ENCODE data around the gene LTO1.
"Not testable (repeated sequence)": the region's sequence is repeated elsewhere in the genome, so short reads cannot be mapped to it uniquely, and the experiment has no call there.

LTO1 gene

GRCh38 chr11:69630424-69630823 lies 44.7 kb downstream of the LTO1 start:
- TF ChIP-seq, protein P1, sequence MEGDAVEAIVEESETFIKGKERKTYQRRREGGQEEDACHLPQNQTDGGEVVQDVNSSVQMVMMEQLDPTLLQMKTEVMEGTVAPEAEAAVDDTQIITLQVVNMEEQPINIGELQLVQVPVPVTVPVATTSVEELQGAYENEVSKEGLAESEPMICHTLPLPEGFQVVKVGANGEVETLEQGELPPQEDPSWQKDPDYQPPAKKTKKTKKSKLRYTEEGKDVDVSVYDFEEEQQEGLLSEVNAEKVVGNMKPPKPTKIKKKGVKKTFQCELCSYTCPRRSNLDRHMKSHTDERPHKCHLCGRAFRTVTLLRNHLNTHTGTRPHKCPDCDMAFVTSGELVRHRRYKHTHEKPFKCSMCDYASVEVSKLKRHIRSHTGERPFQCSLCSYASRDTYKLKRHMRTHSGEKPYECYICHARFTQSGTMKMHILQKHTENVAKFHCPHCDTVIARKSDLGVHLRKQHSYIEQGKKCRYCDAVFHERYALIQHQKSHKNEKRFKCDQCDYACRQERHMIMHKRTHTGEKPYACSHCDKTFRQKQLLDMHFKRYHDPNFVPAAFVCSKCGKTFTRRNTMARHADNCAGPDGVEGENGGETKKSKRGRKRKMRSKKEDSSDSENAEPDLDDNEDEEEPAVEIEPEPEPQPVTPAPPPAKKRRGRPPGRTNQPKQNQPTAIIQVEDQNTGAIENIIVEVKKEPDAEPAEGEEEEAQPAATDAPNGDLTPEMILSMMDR (conservative IDR thresholded peaks at IDR 0.05): no peak

DNA sequence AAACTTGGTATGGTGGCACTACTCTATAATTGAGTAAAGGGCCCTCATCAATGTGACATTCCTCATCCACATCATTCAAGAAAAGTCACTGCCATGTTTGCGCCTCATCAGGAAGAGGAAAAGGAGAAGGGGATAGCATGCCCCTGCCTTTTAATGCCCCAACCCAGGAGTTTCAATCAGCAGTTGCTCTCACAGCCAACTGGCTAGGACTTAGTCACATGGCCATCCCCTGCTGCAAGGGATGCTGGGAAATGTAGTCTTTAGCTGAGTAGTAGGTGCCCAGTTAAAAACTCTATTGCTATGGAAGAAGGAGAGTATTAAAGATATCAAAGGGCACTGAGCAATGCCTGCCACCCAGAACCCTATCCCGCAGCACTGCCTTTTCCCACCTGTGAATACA lies 45.1 kb downstream of the LTO1 start:
- no peak overlapping the region for H3K27ac ChIP-seq
- TF ChIP-seq, protein P1 (conservative IDR thresholded peaks at IDR 0.05): no peak

More at GRCh38 chr11:69630424-69630823, 44.7 kb downstream of the LTO1 start:
- no peak overlapping the region for H3K27ac ChIP-seq

- TF ChIP-seq, protein P1 (conservative IDR thresholded peaks at IDR 0.05): no peak
Observed at GRCh38 chr11:69627551-69627950, 47.6 kb downstream of the LTO1 start.

GRCh38 chr11:69625476-69625875 lies 49.7 kb downstream of the LTO1 start:
- H3K27ac ChIP-seq: no peak overlapping the region
- TF ChIP-seq, protein P1 (conservative IDR thresholded peaks at IDR 0.05): no peak

More at GRCh38 chr11:69627551-69627950, 47.6 kb downstream of the LTO1 start:
- H3K27ac ChIP-seq: no peak overlapping the region

GRCh38 chr11:69624293-69624692 lies 50.9 kb downstream of the LTO1 start:
- TF ChIP-seq, protein P1 (conservative IDR thresholded peaks at IDR 0.05): no peak
- no peak overlapping the region for H3K27ac ChIP-seq

- H3K27ac ChIP-seq: not testable (repeated sequence)
Observed at GRCh38 chr11:69622097-69622681, 53.0 kb downstream of the LTO1 start.

DNA sequence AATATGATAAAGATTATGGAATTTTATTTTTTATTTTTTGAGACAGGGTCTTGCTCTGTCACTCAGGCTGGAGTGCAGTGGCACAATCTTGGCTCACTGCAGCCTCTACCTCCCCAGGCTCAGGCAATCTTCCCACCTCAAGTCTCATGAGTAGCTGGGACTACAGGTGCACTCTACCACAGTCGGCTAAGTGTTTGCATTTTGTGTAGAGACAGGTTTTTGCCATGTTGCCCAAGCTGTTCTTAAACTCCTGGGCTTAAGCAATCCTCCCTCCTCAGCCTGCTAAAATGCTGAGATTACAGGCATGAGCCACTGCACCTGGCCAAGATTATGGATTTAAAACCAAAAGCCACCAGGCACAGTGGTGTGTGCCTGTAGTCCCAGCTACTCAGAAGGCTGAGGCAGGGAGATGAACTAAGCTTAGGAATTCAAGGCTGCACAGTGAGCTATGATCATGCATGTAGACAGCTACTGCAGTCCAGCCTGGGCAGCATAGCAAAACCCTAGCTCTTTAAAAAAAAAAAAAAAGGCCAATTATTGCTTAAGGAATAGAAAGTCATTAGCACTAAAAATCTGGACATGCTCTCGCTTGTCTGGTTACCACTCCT lies 54.4 kb downstream of the LTO1 start:
- TF ChIP-seq, protein P1 (conservative IDR thresholded peaks at IDR 0.05): no peak
- H3K27ac ChIP-seq: no peak overlapping the region

GRCh38 chr11:69618237-69618636 lies 56.9 kb downstream of the LTO1 start:
- TF ChIP-seq, protein P1 (conservative IDR thresholded peaks at IDR 0.05): no peak
- no peak overlapping the region for H3K27ac ChIP-seq
